Duodenal mucosa (tissue), 2 donors: ENCODE results near the gene TMEM52.

Experiments used
- H3K27ac ChIP-seq: one replicate; pipeline ENCODE4 v1.7.0; 2013; ENCODE audit warnings: low read depth, low read length
- H3K27me3 ChIP-seq, 2 donors: one replicate each; pipeline ENCODE4 v1.7.0; 2013; ENCODE audit warnings: low read length in 2 of 2, control low read depth in 1 of 2; ENCODE audit not compliant: insufficient read depth in 2 of 2, control insufficient read depth in 1 of 2
- H3K36me3 ChIP-seq, 2 donors: one replicate each; pipeline ENCODE4 v1.7.0; 2013; ENCODE audit warnings: low read length in 2 of 2, control low read depth in 1 of 2; ENCODE audit not compliant: insufficient read depth in 2 of 2, control insufficient read depth in 1 of 2
- H3K4me1 ChIP-seq, 2 donors: one replicate each; pipeline ENCODE4 v1.7.0; 2013; ENCODE audit warnings: low read length in 2 of 2, control low read depth in 1 of 2; ENCODE audit not compliant: insufficient read depth in 2 of 2, control insufficient read depth in 1 of 2
- H3K4me3 ChIP-seq, 2 donors: one replicate each; pipeline ENCODE4 v1.7.0; 2013; ENCODE audit warnings: low read length in 2 of 2, low read depth in 1 of 2
- H3K9ac ChIP-seq, 2 donors: one replicate each; pipeline ENCODE4 v1.7.0; 2013; ENCODE audit warnings: low read length in 2 of 2, low read depth in 1 of 2
- H3K9me3 ChIP-seq, 2 donors: one replicate each; pipeline ENCODE4 v1.7.0; 2013; ENCODE audit warnings: low read length in 2 of 2, control low read depth in 1 of 2; ENCODE audit not compliant: control insufficient read depth in 1 of 2

Gene TMEM52

DNA sequence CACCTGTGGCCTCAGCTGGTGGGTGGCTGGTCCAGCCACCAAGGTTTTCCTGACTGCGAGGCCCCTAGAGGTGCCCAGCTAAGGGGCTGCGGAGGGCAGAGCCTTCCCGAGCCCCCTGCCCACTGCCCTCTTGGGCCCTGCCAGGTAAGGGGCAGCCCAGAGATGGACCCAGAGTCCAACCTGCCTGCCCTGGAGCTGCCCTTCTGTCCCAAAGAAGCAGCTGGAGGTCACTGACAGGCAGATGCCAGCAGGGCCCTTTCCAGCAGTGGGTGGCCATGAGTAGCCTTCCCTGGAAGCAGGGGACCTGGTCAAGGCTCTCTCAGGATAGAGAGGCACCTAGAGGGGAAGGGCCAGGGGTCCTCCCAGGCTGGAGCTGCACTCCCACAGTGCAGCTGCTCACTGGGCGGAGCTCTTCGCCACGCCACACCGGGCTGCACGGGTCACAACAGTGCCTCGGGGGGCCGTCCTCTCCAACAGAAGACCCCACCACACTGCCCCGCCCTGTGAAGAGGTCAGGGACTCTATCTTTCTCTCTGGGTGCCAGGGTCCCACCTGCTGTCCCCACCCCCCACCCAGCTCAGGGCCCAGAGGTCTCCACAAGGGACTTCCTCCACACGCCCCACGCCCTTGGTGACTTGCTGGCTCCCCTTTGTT is 17.3 kb downstream of the TMEM52 start:
- Histone ChIP-seq H3K9me3 (no peaks in the 10 kb centered on the region), H3K36me3 (no peaks in the 10 kb centered on the region), H3K9ac (no peak overlapping the region), H3K4me3 (no peak overlapping the region), H3K4me1 (peaks cover 16 to 19% of the 10 kb centered on the region in 2 donors), H3K27me3 (no peaks in the 10 kb centered on the region), H3K27ac (no peak overlapping the region)

DNA sequence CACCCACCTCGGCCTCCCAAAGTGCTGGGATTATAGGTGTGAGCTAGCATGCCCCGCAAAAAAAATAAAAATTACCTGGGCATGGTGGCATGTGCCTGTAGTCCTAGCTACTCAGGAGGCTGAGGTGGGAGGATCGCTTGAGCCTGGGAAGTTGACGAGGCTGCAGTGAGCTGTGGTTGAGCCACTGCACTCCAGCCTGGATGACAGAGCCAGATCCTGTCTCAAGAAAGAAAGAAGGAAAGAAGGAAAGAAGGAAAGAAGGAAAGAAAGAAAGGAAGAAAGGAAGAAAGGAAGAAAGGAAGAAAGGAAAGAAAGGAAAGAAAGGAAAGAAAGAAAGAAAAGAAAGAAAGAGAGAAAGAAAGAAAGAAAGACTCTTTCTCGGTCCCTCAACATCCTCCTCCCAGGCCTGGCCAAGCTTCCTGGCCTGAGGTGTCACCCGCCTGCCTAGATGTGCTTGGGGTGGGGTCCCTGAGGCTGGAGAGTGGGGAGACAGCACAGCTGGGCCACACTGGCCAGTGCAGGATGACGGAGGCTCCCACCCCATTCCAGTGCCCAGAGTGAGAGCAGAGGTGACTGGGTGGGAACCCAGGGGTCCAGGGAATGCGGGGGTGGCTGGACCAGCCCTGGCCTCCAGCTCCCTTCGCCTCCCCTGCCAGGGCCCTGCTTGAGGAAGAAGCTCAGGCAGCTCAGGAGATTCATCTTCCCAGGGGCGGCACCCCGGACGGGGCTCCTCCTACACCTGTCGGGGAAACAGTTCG is 18.0 kb downstream of the TMEM52 start:
- no peaks in the 10 kb centered on the region for H3K36me3 ChIP-seq
- no peaks in the 10 kb centered on the region for H3K27me3 ChIP-seq
- H3K4me1 ChIP-seq, result peaks cover 12 to 14% of the 10 kb centered on the region in 2 donors
- no peak overlapping the region for H3K9ac ChIP-seq
- no peak overlapping the region for H3K27ac ChIP-seq
- no peaks in the 10 kb centered on the region for H3K9me3 ChIP-seq
- no peak overlapping the region for H3K4me3 ChIP-seq

DNA sequence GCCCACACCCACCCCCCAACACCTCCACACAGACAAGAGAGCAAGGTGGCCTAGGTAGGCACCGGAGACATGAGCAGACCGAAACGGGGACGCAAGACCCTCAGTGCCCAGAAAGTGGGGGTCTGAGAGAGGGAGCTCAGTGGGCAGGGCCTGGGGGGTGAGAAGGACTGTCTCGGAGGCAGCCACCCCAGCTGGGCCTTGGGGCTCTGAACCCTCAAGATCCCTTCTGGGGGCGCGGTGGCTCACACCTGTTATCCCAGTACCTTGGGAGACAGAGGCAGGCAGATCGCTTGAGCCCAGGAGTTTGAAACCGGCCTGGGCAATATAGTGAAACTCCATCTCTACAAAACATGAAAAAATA is 19.1 kb downstream of the TMEM52 start:
- Histone ChIP-seq H3K9ac (no peak overlapping the region), H3K27ac (no peak overlapping the region), H3K9me3 (no peaks in the 10 kb centered on the region), H3K27me3 (no peaks in the 10 kb centered on the region), H3K36me3 (no peaks in the 10 kb centered on the region), H3K4me3 (no peak overlapping the region), H3K4me1 (peaks cover 21 to 22% of the 10 kb centered on the region in 2 donors)

DNA sequence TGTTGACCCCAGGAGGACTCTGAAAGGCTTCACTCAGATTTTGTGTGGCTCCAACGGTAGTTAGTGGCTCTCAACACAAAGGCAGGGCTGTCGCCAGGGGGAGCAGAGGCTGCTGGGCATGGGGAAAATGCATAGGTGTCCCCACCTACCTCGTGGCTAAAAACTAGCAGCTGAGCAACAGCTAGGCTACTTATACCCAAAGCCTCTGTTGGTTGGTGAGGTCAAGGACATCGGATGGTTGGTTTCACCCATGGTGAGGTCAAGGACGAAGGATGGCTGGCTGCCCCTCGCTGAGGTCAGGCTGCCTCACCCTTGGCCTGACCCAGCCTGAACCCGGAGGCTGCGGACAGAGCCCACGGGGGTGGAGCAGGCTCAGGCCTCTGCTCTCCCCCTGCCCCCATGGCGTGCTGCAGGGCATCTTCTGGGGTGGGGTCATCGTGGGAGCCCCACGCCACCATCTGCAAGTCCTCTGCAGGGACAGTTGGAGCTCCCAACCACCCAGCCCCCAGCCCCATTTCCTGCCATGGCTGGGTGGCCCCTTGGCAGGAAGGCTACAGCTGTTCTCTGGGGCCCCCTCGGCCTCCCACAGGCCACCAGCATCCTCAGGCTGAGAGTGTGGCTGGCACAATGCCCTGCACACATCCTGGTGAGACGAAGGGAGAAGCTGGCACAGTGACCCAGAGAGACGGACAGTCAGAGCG is 19.7 kb downstream of the TMEM52 start:
- Histone ChIP-seq H3K36me3 (no peaks in the 10 kb centered on the region), H3K27me3 (no peaks in the 10 kb centered on the region), H3K4me3 (no peak overlapping the region), H3K9me3 (no peaks in the 10 kb centered on the region), H3K27ac (no peak overlapping the region), H3K9ac (no peak overlapping the region), H3K4me1 (peaks cover 24 to 26% of the 10 kb centered on the region in 2 donors)

DNA sequence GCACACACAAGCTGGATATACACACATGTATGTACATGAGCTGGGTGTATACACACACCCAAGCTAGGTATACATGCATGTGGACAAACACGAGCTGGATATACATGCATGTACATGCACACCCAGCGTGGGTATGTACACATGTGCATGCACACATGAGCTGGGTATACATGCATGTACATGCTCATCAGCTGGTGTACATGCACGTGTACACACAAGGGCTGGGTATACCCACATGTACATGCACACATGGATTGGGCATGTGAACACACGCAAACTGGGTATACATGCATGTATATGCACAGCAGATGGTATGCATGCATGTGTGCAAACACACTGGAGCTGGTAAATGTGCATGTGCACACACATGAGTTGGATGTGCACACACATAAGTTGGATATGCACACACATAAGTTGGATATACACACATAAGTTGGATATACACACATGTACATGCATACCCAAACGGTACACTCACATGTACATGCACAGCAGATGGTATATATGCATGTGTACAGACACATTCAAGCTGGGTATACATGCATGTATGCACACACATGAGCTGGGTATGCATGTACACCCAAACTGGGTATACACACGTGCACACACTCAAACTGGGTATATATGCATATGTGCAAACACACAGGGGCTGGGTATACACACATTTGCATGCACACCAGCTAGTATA is 20.7 kb downstream of the TMEM52 start:
- H3K9me3 ChIP-seq, result no peaks in the 10 kb centered on the region
- H3K4me1 ChIP-seq, result peaks cover 32 to 35% of the 10 kb centered on the region in 2 donors
- peak overlapping the region in 1 of 2 donors; percentile 3 for H3K4me3 ChIP-seq
- H3K9ac ChIP-seq, result no peak overlapping the region
- no peak overlapping the region for H3K27ac ChIP-seq
- no peaks in the 10 kb centered on the region for H3K27me3 ChIP-seq
- no peaks in the 10 kb centered on the region for H3K36me3 ChIP-seq

DNA sequence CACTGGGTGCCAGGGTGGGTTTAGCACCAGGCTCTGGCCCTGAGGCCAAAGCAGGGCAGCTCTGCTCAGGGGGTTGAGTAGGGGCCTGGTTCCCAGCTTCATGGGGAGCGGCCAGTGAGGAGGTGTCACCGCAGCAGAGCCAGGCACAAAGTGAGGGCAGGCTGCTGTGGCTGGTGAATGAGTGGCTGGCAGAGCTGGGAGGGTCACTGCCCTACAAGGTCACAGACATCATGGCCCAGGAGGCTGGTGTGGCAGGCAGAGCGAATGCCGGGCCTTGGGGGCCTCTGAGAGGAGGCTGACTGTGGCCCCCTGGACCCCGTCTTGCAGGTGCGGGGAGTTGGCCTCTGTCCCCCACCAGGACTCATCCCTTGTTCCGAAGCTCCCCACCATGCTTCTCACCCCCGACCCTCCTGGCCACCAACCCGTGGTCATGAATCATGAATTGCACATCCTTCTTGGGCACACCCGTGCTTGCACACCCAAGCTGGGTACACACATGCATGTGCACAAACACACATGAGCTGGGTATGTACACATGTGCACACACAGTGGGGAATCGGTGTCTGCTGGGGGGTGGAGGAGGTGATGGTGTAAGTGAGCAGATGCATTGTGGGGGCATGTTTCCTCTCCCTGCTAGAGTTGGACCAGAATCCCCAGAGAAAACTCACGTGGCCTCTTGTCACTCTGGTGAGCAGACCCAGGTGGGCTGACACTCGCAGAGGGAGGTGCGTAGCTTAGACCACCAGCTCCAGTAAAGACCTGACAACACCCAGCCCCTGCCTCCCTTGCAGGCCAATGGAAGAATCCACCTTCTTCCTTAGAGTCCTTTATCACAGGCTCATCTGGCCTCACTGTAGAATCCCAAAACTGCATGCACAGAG is 23.4 kb downstream of the TMEM52 start:
- H3K4me3 ChIP-seq, result peak overlapping the region in 1 of 2 donors; percentile 18
- no peaks in the 10 kb centered on the region for H3K9me3 ChIP-seq
- H3K4me1 ChIP-seq, result peaks cover 43 to 49% of the 10 kb centered on the region in 2 donors
- H3K27me3 ChIP-seq, result no peaks in the 10 kb centered on the region
- H3K36me3 ChIP-seq, result no peaks in the 10 kb centered on the region
- peak overlapping the region; percentile 60 for H3K9ac ChIP-seq
- H3K27ac ChIP-seq, result peak overlapping the region; percentile 68

DNA sequence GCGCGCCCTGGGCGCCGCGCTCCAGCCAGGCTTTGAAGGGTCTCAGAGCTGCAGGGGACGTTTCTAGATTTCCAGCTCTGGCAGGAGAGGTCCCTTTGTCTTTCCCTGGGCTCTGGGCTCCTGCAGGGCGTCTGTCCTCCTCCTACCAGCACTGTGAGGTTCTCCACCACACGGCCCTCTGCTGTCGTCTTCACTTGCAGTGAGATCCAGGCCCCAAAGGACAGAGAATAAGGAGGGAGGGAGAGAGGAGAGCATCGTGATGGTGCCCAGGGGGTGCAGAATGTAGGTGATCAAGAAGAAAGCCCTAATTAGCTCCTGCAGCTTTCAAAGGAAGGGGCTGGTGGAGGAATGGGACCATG is 24.0 kb downstream of the TMEM52 start:
- H3K9me3 ChIP-seq, result no peaks in the 10 kb centered on the region
- no peaks in the 10 kb centered on the region for H3K27me3 ChIP-seq
- H3K27ac ChIP-seq, result peak overlapping the region; percentile 68
- H3K9ac ChIP-seq, result peak overlapping the region; percentile 60
- peaks cover 43 to 49% of the 10 kb centered on the region in 2 donors for H3K4me1 ChIP-seq
- no peaks in the 10 kb centered on the region for H3K36me3 ChIP-seq
- H3K4me3 ChIP-seq, result peak overlapping the region in 1 of 2 donors; percentile 18

DNA sequence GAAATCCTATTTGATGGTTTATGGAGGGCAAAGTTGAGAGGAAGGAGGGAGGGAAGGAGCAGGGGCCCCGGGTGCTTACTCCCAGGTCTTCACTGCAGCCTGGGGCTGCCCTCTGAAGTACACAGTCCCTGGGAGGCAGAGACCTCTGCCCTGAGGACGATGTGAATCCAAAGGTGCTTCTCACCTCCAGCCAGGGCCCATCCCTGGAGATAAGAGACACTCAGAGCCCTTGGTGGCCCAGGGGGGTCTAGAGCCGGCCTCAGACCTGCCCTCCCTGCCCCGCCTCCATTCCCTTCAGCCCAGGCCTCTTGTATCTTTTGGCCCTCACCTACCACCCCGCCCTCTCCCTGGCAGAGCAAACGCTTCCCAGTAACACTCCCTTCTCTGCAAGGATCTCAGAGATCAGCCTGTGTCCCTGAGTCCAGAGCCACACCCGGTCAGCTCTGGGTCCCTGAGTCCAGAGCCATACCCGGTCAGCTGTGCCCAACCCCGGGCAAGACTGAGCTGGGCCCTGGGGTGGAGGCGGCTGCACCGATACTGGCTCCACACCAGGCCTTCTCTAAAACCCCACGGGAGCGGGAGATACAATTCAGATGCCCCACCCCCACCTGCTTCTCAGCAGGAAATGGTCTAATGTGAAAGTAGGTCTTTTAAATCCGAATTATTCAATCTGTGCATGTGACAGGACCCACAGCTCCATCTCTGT is 24.6 kb downstream of the TMEM52 start:
- Histone ChIP-seq H3K27ac (peak overlapping the region; percentile 68), H3K36me3 (no peaks in the 10 kb centered on the region), H3K4me1 (peaks cover 43 to 49% of the 10 kb centered on the region in 2 donors), H3K27me3 (no peaks in the 10 kb centered on the region), H3K9me3 (no peaks in the 10 kb centered on the region), H3K9ac (peak overlapping the region; percentile 60), H3K4me3 (peak overlapping the region in 1 of 2 donors; percentile 28)

DNA sequence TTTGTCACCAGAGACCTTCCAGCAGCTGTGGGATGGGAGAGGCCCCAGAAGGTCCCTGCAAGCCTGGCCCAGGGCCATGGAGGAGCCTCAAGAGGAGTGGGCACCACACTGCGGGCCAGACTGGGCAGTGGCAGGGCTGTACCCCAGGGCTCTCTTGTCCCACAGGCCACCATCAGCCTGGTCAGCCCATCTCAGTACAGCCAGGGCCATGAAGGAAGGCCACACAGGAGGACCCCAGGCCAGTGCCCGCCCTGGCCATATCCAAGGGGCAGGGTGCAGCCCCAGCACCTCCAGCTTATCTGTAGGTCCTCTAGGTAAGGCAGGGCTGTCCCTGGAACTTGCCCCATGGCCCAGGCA is 25.1 kb downstream of the TMEM52 start:
- no peaks in the 10 kb centered on the region for H3K36me3 ChIP-seq

More for the DNA sequence above, 25.1 kb downstream of the TMEM52 start:
- Histone ChIP-seq H3K4me1 (peaks cover 48 to 50% of the 10 kb centered on the region in 2 donors), H3K9me3 (no peaks in the 10 kb centered on the region), H3K4me3 (peak overlapping the region; percentile 28 to 29), H3K27me3 (no peaks in the 10 kb centered on the region), H3K9ac (peak overlapping the region; percentile 60 to 69), H3K27ac (peak overlapping the region; percentile 79)
